Muscle layer of colon (tissue), 2 donors: ENCODE data around the gene OR4D1.

Experiments
- H3K27ac ChIP-seq: one replicate; pipeline ENCODE4 v1.7.0; 2013; ENCODE audit warnings: low read depth, mild to moderate bottlenecking, low read length, moderate library complexity
- H3K27me3 ChIP-seq, 2 donors: one replicate each; pipeline ENCODE4 v1.7.0; 2013; ENCODE audit warnings: low read length in 2 of 2, mild to moderate bottlenecking in 2 of 2; ENCODE audit not compliant: insufficient read depth in 2 of 2, control insufficient read depth in 1 of 2
- H3K36me3 ChIP-seq: one replicate; pipeline ENCODE4 v1.7.0; 2013; ENCODE audit warnings: mild to moderate bottlenecking, low read length; ENCODE audit not compliant: insufficient read depth
- H3K4me1 ChIP-seq: one replicate; pipeline ENCODE4 v1.7.0; 2013; ENCODE audit warnings: mild to moderate bottlenecking, low read length; ENCODE audit not compliant: insufficient read depth
- H3K4me3 ChIP-seq, 2 donors: one replicate each; pipeline ENCODE4 v1.7.0; 2013; ENCODE audit warnings: low read length in 2 of 2, low read depth in 1 of 2, mild to moderate bottlenecking in 1 of 2, moderate library complexity in 1 of 2
- H3K9ac ChIP-seq: one replicate; pipeline ENCODE4 v1.7.0; 2013; ENCODE audit warnings: low read length
- H3K9me3 ChIP-seq: one replicate; pipeline ENCODE4 v1.7.0; 2013; ENCODE audit warnings: mild to moderate bottlenecking, low read length
- donor health status: abdominal sarcoma.
- donor health status: Adenocarcinoma of cecum.

OR4D1 gene

DNA sequence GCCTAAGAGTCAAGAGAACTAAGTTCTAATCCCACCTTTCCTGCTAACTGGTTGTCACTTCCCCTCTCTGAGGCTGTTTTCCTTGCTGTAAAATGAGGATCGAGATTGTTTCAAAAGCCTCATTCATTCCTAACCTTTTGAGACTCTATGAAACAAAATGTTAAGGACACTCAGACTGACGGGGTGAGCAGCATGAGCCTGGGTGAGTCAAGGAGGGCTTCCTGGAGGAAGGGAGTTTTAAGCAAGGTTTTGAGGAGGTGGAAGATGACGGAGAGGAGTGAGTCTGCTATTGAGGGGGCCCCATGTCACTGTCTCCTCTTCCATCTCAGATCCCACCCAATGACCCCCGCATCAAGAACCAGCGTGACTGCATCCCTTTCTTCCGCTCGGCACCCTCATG lies 48.4 kb downstream of the OR4D1 start:
- Histone ChIP-seq H3K9me3 (no peaks in the 10 kb centered on the region), H3K27me3 (peaks cover 7 to 9% of the 10 kb centered on the region in 2 donors), H3K9ac (no peak overlapping the region), H3K4me1 (no peaks in the 10 kb centered on the region), H3K36me3 (no peaks in the 10 kb centered on the region), H3K4me3 (no peak overlapping the region), H3K27ac (no peak overlapping the region)

DNA sequence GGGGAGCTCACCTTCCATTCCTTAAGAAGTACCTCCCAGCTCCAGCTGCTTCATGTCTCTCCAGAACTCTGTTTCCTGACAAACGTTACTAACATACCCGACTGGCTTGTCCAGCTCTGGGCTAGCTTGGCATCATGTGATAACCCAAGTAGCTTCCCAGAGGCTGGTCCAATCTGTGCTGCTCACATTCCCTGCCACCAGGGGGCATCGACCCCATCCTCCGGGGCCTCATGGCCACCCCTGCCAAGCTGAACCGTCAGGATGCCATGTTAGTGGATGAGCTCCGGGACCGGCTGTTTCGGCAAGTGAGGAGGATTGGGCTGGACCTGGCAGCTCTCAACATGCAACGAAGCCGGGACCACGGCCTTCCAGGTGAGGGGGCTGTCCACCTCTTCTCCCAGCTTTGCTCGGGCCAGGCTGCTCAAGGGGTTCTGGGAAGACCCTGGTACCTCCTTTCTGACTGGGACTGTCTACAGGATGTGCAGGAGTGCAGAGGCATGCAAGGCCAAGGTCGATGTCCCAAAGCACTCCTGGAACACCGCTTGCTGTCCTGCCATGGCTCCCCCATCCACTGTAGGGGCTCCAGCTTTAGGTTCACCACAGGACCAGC lies 51.9 kb downstream of the OR4D1 start:
- Histone ChIP-seq H3K27me3 (peaks cover 0 to 9% of the 10 kb centered on the region in 2 donors), H3K27ac (no peak overlapping the region), H3K36me3 (no peaks in the 10 kb centered on the region), H3K9me3 (no peaks in the 10 kb centered on the region), H3K4me1 (no peaks in the 10 kb centered on the region), H3K9ac (no peak overlapping the region), H3K4me3 (no peak overlapping the region)

DNA sequence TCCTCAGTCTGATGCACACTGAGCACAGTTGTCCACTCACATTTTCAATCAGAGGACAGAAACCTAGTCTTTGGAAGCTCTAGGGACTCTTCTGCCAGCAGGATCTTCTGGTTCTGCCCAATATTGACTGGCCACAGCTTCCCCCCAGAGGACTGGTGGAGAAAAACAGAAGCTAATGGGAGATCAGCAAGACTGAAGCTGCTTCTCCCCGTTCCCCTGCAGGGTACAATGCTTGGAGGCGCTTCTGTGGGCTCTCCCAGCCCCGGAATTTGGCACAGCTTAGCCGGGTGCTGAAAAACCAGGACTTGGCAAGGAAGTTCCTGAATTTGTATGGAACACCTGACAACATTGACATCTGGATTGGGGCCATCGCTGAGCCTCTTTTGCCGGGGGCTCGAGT lies 54.7 kb downstream of the OR4D1 start:
- H3K4me3 ChIP-seq = no peak overlapping the region
- peaks cover 17% of the 10 kb centered on the region for H3K36me3 ChIP-seq
- H3K27me3 ChIP-seq = peaks cover 0 to 9% of the 10 kb centered on the region in 2 donors

DNA sequence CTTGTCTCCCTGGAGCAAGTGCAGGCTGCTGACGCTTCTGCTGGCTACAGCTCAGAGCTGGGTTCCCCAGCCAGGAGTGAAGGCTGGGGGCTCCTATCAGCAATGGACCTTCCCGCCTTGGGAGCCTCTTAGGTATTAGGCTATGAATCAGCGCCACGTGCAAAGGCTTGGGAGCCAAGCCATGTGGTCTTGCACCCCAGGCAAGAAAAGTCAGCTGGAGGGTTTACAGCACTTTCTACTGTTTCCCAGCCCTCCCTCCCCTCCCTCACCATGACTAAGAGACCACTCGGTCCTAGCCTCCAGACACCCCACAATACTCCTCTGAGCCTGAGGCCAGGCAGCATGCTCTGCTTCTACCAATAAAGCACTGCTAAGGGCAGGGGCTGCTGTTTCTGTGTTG lies 56.6 kb downstream of the OR4D1 start:
- no peak overlapping the region for H3K4me3 ChIP-seq
- H3K27ac ChIP-seq = no peak overlapping the region
- no peaks in the 10 kb centered on the region for H3K4me1 ChIP-seq

More for the DNA sequence above, 54.7 kb downstream of the OR4D1 start:
- Histone ChIP-seq H3K4me1 (no peaks in the 10 kb centered on the region), H3K9me3 (no peaks in the 10 kb centered on the region), H3K9ac (no peak overlapping the region), H3K27ac (no peak overlapping the region)

DNA sequence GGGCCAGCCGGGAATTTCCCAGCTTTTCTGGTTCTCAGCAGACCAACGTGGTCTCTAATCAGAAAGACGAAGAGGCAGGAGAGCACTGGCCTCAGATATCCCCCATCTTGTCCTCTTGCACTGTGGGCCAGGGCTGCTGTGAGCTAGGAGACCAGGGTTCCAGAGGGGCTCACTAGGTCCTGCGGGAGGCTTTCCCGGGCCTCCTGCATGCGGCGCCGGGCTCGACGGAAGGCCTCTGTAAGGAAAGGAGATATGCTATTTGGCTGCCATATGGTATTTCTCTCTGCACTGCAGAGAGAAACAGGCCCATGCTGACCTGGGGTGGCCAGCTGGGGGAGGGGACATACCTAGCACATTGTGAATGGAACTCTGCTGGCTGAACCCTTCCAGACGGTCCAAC lies 57.8 kb downstream of the OR4D1 start:
- Histone ChIP-seq H3K9me3 (no peaks in the 10 kb centered on the region), H3K27me3 (no peaks in the 10 kb centered on the region), H3K4me1 (no peaks in the 10 kb centered on the region), H3K27ac (no peak overlapping the region), H3K4me3 (no peak overlapping the region), H3K9ac (no peak overlapping the region), H3K36me3 (peaks cover 39% of the 10 kb centered on the region)

More for the DNA sequence above, 56.6 kb downstream of the OR4D1 start:
- H3K9ac ChIP-seq = no peak overlapping the region
- peaks cover 28% of the 10 kb centered on the region for H3K36me3 ChIP-seq
- no peaks in the 10 kb centered on the region for H3K9me3 ChIP-seq
- no peaks in the 10 kb centered on the region for H3K27me3 ChIP-seq

DNA sequence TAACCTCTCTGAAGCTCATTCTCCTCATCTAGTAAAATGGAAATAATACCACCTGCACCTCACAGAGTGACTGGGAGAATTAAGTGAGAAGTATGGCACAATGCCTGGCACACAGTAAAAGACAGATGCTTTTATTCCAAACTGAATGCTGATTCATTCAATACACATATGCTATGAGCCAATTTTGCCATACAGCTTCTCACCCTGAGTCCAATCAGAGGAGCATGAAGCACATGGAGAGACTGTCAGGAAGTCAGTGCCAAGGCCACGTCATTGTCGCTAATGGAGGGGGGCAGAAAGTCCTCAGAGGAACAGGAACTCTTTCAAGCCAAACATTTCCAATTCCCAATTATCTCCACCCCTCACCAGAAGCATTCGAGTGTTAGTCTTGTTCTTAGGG lies 59.3 kb downstream of the OR4D1 start:
- no peaks in the 10 kb centered on the region for H3K9me3 ChIP-seq
- H3K4me3 ChIP-seq = no peak overlapping the region
- H3K4me1 ChIP-seq = no peaks in the 10 kb centered on the region
- no peaks in the 10 kb centered on the region for H3K27me3 ChIP-seq
- H3K27ac ChIP-seq = no peak overlapping the region
- H3K36me3 ChIP-seq = peaks cover 49% of the 10 kb centered on the region
- H3K9ac ChIP-seq = no peak overlapping the region

DNA sequence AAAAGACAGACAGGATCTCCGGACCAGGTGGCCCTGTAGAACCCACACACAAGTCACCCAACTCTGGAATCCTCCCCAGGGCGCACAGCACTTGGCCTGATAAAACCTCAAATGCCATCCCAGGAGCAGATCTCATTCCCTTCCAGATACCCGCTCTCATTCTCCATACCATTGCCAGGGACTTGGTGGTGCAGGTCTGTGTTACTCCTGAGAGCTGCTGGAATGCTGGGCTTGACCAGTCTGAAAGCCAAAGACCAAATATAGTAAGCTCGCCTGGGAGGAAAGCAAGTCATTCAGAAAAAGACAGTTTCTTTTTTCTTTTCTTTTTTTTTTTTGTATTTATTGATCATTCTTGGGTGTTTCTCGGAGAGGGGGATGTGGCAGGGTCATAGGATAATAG lies 60.2 kb downstream of the OR4D1 start:
- Histone ChIP-seq H3K9ac (no peak overlapping the region), H3K36me3 (peaks cover 57% of the 10 kb centered on the region)

More for the DNA sequence above, 60.2 kb downstream of the OR4D1 start:
- Histone ChIP-seq H3K9me3 (no peaks in the 10 kb centered on the region), H3K4me3 (no peak overlapping the region), H3K4me1 (no peaks in the 10 kb centered on the region), H3K27me3 (no peaks in the 10 kb centered on the region), H3K27ac (no peak overlapping the region)
